Keratinocyte (primary cell): ENCODE measurements around the gene ZBTB7B. TPM values are rescaled to one million over a fixed set of nuclear protein-coding genes. Genes with fewer than 3 reads are reported as not detected.

Experiments
- DNase-seq: peaks from one replicate; pipeline ENCODE4 v3.0.0-alpha.2; 2011; ENCODE audit warnings: low read depth, missing footprints, low spot score
- FAIRE-seq: peaks from 2 replicates; lab custom pipeline; 2011; peaks lifted over from hg19 to GRCh38; lab: Jason Lieb, UNC
- H2AFZ ChIP-seq: 2 replicates; pipeline ENCODE4 v1.6.0; 2012; ENCODE audit warnings: low read length, control low read depth, inconsistent platforms; ENCODE audit not compliant: control insufficient read depth
- H3K27ac ChIP-seq: 2 replicates; pipeline ENCODE4 v1.5.1; 2011; ENCODE audit warnings: low read length; ENCODE audit not compliant: control insufficient read depth, insufficient read depth
- H3K27me3 ChIP-seq: 3 replicates; pipeline ENCODE4 v1.6.0; 2011; ENCODE audit warnings: low read length; ENCODE audit not compliant: control insufficient read depth, insufficient read depth; ENCODE audit errors: extremely low read depth
- H3K36me3 ChIP-seq, 2 experiments: 2 replicates in 1 of 2; 3 replicates in 1 of 2; pipeline ENCODE4 v1.5.1; 2011; ENCODE audit warnings: low read length in 2 of 2, mild to moderate bottlenecking in 1 of 2; ENCODE audit not compliant: control insufficient read depth in 2 of 2, insufficient read depth in 2 of 2; ENCODE audit errors: extremely low read depth in 1 of 2
- H3K4me1 ChIP-seq: 3 replicates; pipeline ENCODE4 v1.5.1; 2011; ENCODE audit warnings: low read length; ENCODE audit not compliant: control insufficient read depth, insufficient read depth; ENCODE audit errors: extremely low read depth
- H3K4me2 ChIP-seq: 3 replicates; pipeline ENCODE4 v1.6.0; 2011; ENCODE audit warnings: low read depth, low read length; ENCODE audit not compliant: control insufficient read depth, insufficient read depth; ENCODE audit errors: extremely low read depth
- H3K4me3 ChIP-seq, 3 experiments: fragments of 200-600 bp in 1 of 3; sonication (generic) in 1 of 3; 2 replicates in 2 of 3; 3 replicates in 1 of 3; pipeline ENCODE4 v1.5.1; 2011 to 2016; ENCODE audit warnings: low read length in 3 of 3, mild to moderate bottlenecking in 3 of 3, control low read depth in 2 of 3, inconsistent platforms in 1 of 3, low read depth in 1 of 3, mixed read lengths in 1 of 3, mixed run types in 1 of 3, moderate library complexity in 1 of 3; ENCODE audit not compliant: control insufficient read depth in 2 of 3, insufficient read depth in 2 of 3; ENCODE audit errors: extremely low read depth in 1 of 3
- H3K79me2 ChIP-seq: 2 replicates; pipeline ENCODE4 v1.6.0; 2012; ENCODE audit warnings: low read length; ENCODE audit not compliant: control insufficient read depth, insufficient read depth
- H3K9ac ChIP-seq: 3 replicates; pipeline ENCODE4 v1.6.0; 2011; ENCODE audit warnings: low read length; ENCODE audit not compliant: control insufficient read depth, insufficient read depth; ENCODE audit errors: extremely low read depth
- H3K9me1 ChIP-seq: 3 replicates; pipeline ENCODE4 v1.6.0; 2011; ENCODE audit warnings: low read length; ENCODE audit not compliant: control insufficient read depth, insufficient read depth; ENCODE audit errors: extremely low read depth
- H3K9me3 ChIP-seq: 2 replicates; pipeline ENCODE4 v1.5.1; 2012; ENCODE audit warnings: low read depth, low read length; ENCODE audit not compliant: control insufficient read depth
- H4K20me1 ChIP-seq: 3 replicates; pipeline ENCODE4 v1.6.0; 2011; ENCODE audit warnings: low read length; ENCODE audit not compliant: control insufficient read depth, insufficient read depth; ENCODE audit errors: extremely low read depth
- EZH2 ChIP-seq: IDR thresholded peaks from one replicate; pipeline ENCODE4 v1.6.1; 2012; ENCODE audit warnings: inconsistent platforms, mild to moderate bottlenecking, low read length, moderate library complexity
- dilution Hi-C: fragments of 300-500 bp; cut with MboI; formaldehyde crosslinking; loops from one replicate; pipeline ENCODE4 v1.7.0; 2020; ENCODE audit warnings: low sequenced_read_pairs; ENCODE audit not compliant: extremely low pct_ligation_motif_present
- polyA plus RNA-seq, 5 experiments: library from polyadenylated mRNA; depleted of rRNA in 3 of 5; stranded (reverse) in 3 of 5; stranded (forward) in 1 of 5; unstranded in 1 of 5; fragments of >200 nt; gene quantifications; 1 replicate in 1 of 5; 2 replicates in 3 of 5; 3 replicates in 1 of 5; pipeline versions ENCODE4 v1.2.1 to v1.2.3, GENCODE V29; 2011 to 2012; ENCODE audit warnings: missing spikeins in 2 of 5, low read depth in 1 of 5, low replicate concordance in 1 of 5
- TF ChIP-seq, protein P1 (sequence below), 3 experiments: IDR thresholded peaks in 1 of 3; conservative IDR thresholded peaks in 1 of 3; optimal IDR thresholded peaks in 1 of 3; 2 replicates in 2 of 3; 3 replicates in 1 of 3; pipeline versions ENCODE3 to v1.5.1; 2011; ENCODE audit warnings: low read length in 3 of 3, mild to moderate bottlenecking in 3 of 3, moderate library complexity in 2 of 3, control low read depth in 1 of 3, inconsistent platforms in 1 of 3; ENCODE audit not compliant: insufficient read depth in 2 of 3; ENCODE audit errors: extremely low read depth in 1 of 3

ZBTB7B gene
- polyA plus RNA-seq, 1 donor (not counting 4 experiments of a cell fraction or from before 2014, with no cell fraction given) = 20.9 TPM

DNA sequence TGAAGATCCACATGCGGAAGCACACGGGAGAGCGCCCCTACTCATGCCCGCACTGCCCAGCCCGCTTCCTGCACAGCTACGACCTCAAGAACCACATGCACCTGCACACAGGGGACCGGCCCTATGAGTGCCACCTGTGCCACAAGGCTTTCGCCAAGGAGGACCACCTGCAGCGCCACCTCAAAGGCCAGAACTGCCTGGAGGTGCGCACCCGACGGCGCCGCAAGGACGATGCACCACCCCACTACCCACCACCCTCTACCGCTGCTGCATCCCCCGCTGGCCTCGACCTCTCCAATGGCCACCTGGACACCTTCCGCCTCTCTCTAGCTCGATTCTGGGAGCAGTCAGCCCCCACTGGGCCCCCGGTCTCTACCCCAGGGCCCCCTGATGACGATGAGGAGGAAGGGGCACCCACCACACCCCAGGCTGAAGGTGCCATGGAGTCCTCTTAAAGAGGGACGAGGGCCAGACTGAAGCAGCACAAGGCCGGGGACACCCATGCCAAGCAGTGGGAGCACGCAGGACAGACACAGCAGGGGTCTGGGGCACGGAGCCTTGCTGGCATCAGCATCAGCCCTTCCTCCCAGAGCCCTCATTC, 13.7 kb downstream of the ZBTB7B start:
- no peaks in the 10 kb centered on the region for H3K27me3 ChIP-seq
- dilution Hi-C loops = no loop called here
- FAIRE-seq (no peak), DNase-seq (no peak)
- no peak overlapping the region for H3K4me3 ChIP-seq
- peaks cover 7% of the 10 kb centered on the region for H3K79me2 ChIP-seq
- peaks cover 6% of the 10 kb centered on the region for H4K20me1 ChIP-seq
- H3K4me2 ChIP-seq = no peak overlapping the region
- H2AFZ ChIP-seq = no peak overlapping the region
- peak overlapping the region; percentile 38 for H3K9ac ChIP-seq
- peaks cover 30 to 45% of the 10 kb centered on the region in 2 experiments for H3K36me3 ChIP-seq
- peaks cover 45% of the 10 kb centered on the region for H3K4me1 ChIP-seq
- TF ChIP-seq EZH2 = no peak
- TF ChIP-seq, protein P1, sequence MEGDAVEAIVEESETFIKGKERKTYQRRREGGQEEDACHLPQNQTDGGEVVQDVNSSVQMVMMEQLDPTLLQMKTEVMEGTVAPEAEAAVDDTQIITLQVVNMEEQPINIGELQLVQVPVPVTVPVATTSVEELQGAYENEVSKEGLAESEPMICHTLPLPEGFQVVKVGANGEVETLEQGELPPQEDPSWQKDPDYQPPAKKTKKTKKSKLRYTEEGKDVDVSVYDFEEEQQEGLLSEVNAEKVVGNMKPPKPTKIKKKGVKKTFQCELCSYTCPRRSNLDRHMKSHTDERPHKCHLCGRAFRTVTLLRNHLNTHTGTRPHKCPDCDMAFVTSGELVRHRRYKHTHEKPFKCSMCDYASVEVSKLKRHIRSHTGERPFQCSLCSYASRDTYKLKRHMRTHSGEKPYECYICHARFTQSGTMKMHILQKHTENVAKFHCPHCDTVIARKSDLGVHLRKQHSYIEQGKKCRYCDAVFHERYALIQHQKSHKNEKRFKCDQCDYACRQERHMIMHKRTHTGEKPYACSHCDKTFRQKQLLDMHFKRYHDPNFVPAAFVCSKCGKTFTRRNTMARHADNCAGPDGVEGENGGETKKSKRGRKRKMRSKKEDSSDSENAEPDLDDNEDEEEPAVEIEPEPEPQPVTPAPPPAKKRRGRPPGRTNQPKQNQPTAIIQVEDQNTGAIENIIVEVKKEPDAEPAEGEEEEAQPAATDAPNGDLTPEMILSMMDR (optimal IDR thresholded peaks at IDR 0.05 in 1 of 3, IDR thresholded peaks at IDR 0.05 in 1 of 3, conservative IDR thresholded peaks at IDR 0.05 in 1 of 3; ENCODE audit: extremely low read depth in 1 of 3, insufficient read depth in 2 of 3, low read length in 3 of 3) = no peak
- H3K9me3 ChIP-seq = no peaks in the 10 kb centered on the region
- H3K9me1 ChIP-seq = no peaks in the 10 kb centered on the region
- peak overlapping the region; percentile 69 for H3K27ac ChIP-seq

DNA sequence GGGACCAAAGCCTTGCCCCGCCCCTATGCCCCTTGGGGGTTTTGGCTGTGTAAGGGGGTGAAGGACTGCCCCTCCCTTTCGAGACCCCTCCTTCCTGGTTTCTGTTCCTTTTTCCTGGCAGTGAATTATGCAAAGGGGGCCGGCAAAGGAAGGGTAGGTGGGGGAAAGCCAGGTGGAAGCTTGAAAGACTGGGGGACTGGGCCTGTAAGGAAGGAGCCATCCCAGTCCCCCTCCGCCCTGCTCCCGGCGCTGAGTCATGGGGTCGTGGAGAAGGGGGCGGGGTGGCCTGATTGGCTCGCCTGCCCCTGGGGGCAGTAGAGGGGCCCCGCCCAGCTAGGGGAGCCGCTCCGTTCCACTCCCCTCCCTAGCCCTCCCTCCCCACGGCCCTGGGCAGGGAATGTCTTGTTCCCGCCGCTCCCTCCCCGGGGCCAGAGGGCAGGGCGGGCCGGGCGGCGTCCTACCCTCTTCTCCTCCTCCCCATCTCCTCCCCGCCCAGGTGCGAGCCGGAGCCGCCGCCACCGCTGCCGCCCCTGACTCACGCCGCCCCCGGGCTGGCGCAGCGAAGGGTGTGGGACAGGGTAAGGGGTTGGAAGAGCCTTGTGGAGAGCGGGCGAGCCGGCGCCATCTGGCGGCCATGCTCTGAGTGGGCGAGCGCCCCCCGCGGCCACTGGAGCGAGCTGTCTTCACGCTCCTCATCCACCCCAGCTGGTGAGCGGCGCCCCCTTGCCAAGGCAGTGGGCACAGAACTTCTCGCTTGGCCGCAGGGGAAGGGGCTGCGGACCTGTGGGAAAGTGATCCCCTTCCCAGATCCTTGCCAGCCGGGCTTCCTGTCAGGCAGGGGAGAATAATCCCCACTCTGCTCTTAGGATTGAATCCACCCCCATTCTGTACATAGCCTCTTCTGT, 14.7 kb downstream of the ZBTB7B start:
- Histone ChIP-seq H4K20me1 (peaks cover 6% of the 10 kb centered on the region), H3K9me1 (no peaks in the 10 kb centered on the region), H3K4me3 (peak overlapping the region in 1 of 3 experiments; percentile 26), H3K36me3 (peaks cover 30 to 40% of the 10 kb centered on the region in 2 experiments), H3K4me1 (peaks cover 44% of the 10 kb centered on the region), H3K79me2 (peaks cover 7% of the 10 kb centered on the region), H3K9ac (peak overlapping the region; percentile 54), H3K9me3 (no peaks in the 10 kb centered on the region), H3K27me3 (no peaks in the 10 kb centered on the region), H2AFZ (peak overlapping the region; percentile 8), H3K27ac (peak overlapping the region; percentile 69), H3K4me2 (peak overlapping the region; percentile 74)
- DNase-seq (peak; percentile 88), FAIRE-seq (peak; percentile 13)
- TF ChIP-seq EZH2 = no peak
- TF ChIP-seq, protein P1 (optimal IDR thresholded peaks at IDR 0.05 in 1 of 3, IDR thresholded peaks at IDR 0.05 in 1 of 3, conservative IDR thresholded peaks at IDR 0.05 in 1 of 3; ENCODE audit: extremely low read depth in 1 of 3, insufficient read depth in 2 of 3, low read length in 3 of 3) = peak in 2 of 3 experiments; percentile 96 to 100
- dilution Hi-C loops = no loop called here
